OCI-LY1 (cell line): ENCODE measurements around the gene SLC39A8.
A peak's percentile ranks its signal among the peaks of the same experiment; 100 is the strongest.

Experiments used
- EZH2 ChIP-seq: fragments of 200-600 bp; sonication (generic), shearing (Covaris generic); IDR thresholded peaks from 2 replicates; pipeline ENCODE4 v1.8.0; 2017; ENCODE audit warnings: borderline replicate concordance, mixed run types, mild to moderate bottlenecking, antibody characterized with exemption, low read length, moderate library complexity, mixed read lengths
- TF ChIP-seq, protein P1 (sequence below): fragments of 200-600 bp; sonication (generic), shearing (Covaris generic); IDR thresholded peaks from 2 replicates; pipeline ENCODE4 v1.5.1; 2017; ENCODE audit warnings: mild to moderate bottlenecking, antibody characterized with exemption, low read length, moderate library complexity, mixed read lengths

DNA sequence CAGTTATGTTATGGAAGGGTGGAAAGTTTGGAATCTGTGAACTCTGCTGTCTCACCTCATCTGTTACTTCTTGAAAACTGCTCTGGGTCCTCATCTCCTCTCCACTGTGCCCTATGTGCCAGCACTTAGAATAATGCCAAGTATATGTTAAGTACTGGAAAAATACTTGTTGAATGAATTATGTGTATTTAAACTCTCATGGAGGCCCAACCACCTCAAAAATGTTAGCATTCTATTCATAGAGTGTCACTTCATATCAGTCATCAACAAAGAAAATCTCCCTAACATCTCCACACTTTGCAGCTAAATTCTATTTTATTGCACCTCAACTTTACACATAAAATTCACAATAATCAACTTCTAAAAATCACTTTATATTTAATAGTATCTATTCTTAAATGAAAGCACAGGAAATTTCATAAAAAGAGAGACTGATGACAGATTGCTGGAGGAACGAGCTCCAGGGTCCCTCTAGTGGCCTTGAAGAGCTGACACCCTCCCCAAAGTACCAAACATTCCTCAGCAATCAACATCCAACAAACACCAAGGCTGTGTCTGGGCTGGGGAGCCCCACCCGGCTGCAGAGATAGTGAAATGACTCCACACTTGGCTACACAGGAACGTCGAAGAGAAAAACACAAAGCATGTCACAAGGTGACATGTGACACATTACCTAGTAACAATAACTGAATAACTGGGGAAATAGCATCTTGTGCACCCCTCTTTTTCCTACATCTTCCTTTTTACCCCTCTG is 45.8 kb downstream of the SLC39A8 start:
- TF ChIP-seq, protein P1, sequence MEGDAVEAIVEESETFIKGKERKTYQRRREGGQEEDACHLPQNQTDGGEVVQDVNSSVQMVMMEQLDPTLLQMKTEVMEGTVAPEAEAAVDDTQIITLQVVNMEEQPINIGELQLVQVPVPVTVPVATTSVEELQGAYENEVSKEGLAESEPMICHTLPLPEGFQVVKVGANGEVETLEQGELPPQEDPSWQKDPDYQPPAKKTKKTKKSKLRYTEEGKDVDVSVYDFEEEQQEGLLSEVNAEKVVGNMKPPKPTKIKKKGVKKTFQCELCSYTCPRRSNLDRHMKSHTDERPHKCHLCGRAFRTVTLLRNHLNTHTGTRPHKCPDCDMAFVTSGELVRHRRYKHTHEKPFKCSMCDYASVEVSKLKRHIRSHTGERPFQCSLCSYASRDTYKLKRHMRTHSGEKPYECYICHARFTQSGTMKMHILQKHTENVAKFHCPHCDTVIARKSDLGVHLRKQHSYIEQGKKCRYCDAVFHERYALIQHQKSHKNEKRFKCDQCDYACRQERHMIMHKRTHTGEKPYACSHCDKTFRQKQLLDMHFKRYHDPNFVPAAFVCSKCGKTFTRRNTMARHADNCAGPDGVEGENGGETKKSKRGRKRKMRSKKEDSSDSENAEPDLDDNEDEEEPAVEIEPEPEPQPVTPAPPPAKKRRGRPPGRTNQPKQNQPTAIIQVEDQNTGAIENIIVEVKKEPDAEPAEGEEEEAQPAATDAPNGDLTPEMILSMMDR: peak; percentile 75
- no peak for TF ChIP-seq EZH2
